Liver (tissue), 3 donors: ENCODE results near the gene SBF2.

ENCODE experiments used
- CTCF ChIP-seq: fragments of 150-350 bp; IDR thresholded peaks from 2 replicates; pipeline ENCODE4 v1.5.1; 2017; ENCODE audit warnings: improper control_type of control experiment, low read depth, low read length; ENCODE audit not compliant: missing input control
- RAD21 ChIP-seq, 2 donors: IDR thresholded peaks; 2 replicates each; pipeline ENCODE4 v1.6.1; 2016; ENCODE audit warnings: antibody characterized with exemption in 2 of 2, mild to moderate bottlenecking in 2 of 2
- TF ChIP-seq, protein P1 (sequence below): IDR thresholded peaks from 2 replicates; pipeline ENCODE4 v1.6.1; 2016; ENCODE audit warnings: antibody characterized with exemption
- donor health status: healthy.
- donor health status: healthy.

- TF ChIP-seq RAD21 (IDR thresholded peaks at IDR 0.05) = no peak
- TF ChIP-seq, protein P1, sequence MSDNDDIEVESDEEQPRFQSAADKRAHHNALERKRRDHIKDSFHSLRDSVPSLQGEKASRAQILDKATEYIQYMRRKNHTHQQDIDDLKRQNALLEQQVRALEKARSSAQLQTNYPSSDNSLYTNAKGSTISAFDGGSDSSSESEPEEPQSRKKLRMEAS = no peak
- TF ChIP-seq CTCF = no peak
These were observed 159.0 kb downstream of the SBF2 start for GRCh38 chr11:10134975-10135481.
